Mesenteric fat pad (tissue), 1 donor: ENCODE measurements around the gene SRP68. TPM values are rescaled to one million over a fixed set of nuclear protein-coding genes. Genes with fewer than 3 reads are reported as not detected.
"Not testable (repeated sequence)": the region's sequence is repeated elsewhere in the genome, so short reads cannot be mapped to it uniquely, and the experiment has no call there.

ENCODE experiments used
- DNase-seq: peaks from one replicate; pipeline ENCODE4 v3.0.0-alpha.2; 2020; ENCODE audit warnings: low spot score
- total RNA-seq: library from RNA; stranded (reverse); fragmentation: NEBNext Ultra II Directional; extraction: Animal tissue kit (Norgen Biotek cat#: 25700); gene quantifications from one replicate; pipeline ENCODE4 v1.2.1, GENCODE V29; 2021
- donor health status: DM: yes; HTN: yes; CAD: no.

The SRP68 gene
- total RNA-seq, 1 donor from 2014 or later: 69.1 TPM

- DNase-seq: no peak
Observed at GRCh38 chr17:76048025-76048605, 24.2 kb downstream of the SRP68 start.

DNA sequence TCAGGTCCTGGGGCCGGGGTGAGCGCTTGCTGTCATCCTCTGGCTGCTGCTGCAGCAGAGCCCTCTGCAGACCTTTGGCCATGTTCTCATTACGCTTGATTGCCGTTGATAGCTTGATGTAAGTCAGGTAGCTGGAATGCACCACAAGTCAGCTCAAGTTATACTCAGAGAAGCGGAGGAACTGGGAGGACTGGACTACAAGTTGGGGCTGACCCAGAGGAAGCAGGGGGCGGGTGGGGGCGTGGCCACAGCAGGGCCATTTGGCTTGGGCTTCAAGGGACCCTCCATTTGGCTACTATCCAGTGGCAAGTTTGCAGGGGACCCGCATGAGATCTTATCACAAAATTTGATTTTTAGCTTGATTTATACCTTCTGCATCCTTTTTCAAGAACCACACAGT, 26.3 kb downstream of the SRP68 start:
- no peak for DNase-seq

DNA sequence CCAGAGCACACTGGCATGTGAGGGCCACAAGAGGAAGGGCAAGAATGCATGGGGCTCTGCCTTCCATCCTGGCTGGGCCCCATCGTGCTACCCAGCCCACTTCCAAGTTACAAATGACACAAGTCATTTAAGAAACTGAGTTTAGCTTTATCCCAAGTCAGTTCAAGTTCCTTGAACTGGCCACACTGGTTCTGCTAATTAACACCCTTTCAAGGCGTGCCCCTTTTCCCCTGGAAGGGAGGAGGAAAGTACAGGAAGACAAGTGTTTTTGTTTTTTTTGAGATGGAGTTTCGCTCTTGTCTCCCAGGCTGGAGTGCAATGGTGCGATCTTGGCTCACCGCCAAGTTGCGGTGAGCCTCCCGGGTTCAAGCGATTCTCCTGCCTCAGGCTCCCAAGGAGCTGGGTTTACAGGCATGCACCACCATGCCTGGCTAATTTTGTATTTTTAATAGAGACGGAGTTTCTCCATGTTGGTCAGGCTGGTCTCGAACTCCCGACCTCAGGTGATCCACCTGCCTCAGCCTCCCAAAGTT, 27.8 kb downstream of the SRP68 start:
- DNase-seq: not testable (repeated sequence)

GRCh38 chr17:76042868-76043267, 29.4 kb downstream of the SRP68 start:
- DNase-seq: not testable (repeated sequence)

DNA sequence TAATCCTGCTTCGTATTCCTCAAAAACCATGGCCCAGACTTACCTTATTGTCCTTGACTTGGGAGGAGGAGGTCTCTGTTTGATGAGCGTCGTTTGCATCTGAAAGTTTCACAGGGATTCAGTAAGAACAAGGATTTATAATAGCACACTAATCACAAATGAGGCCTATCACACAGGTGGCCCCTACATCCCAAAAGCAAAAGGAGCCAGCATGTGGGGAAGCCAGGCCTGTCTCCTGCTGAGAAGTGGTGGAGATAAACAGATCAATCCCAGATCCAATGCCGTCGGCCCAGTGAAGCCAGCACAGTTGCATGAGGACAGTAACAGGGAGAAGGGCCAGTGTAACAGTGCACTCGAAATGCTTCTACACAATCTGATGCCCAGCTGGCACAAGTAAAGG, 31.9 kb downstream of the SRP68 start:
- DNase-seq: no peak

- DNase-seq: no peak
Observed at GRCh38 chr17:76039121-76039520, 33.2 kb downstream of the SRP68 start.

DNA sequence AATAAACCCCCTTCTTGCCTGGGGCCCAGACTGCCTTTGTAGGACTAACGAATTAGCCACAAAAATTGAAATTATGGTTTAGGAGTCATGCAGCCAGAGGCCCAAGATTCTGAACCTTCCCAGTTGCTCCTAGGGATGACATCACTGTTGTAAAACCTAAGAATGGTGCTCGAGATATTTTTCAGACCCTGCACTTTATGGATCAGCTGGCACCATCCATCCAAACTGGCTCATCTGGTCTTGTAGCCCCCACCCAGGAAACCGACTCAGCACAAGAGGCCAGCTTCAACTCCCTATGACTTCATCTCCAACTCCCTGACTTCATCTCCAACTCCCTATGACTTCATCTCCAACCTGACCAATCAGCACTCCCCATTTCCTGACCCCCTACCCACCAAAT, 34.3 kb downstream of the SRP68 start:
- no peak for DNase-seq

DNA sequence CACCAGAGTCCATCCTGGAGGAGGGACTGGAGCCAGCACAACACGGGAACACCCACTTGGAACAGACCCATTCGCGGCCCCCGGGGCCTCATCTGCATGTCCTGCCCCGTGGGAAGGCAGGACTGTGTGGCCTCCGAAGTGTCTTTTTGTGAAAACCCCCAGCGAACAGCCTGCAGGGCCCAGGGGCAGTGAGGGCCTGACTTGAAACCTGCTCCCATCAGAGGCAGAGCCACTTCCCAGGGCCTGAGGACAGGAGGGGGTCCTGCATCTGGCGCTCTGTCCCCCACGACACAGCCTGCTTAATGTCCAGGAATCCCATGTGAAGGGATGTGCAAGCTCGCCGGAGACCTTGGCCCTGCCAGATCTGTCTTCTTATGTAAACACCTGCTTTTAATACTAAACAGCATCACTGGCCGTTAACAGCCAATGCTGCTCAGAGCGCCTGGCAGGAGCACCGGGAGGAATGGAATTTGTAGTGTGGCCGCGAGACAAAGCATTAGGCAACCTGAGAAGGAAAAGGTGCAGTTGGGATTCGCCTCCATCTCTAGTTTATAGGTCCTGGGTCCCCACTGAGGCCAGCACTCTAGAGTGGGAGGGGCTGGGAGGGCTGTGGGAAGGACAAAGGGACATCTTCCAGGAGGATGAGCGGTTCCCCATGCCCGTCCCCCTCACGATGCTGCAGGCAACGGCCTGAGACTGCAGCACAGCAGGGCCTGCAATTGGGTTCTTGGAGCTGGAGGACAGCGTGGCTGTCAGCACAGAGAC, 35.6 kb downstream of the SRP68 start:
- DNase-seq: no peak

DNA sequence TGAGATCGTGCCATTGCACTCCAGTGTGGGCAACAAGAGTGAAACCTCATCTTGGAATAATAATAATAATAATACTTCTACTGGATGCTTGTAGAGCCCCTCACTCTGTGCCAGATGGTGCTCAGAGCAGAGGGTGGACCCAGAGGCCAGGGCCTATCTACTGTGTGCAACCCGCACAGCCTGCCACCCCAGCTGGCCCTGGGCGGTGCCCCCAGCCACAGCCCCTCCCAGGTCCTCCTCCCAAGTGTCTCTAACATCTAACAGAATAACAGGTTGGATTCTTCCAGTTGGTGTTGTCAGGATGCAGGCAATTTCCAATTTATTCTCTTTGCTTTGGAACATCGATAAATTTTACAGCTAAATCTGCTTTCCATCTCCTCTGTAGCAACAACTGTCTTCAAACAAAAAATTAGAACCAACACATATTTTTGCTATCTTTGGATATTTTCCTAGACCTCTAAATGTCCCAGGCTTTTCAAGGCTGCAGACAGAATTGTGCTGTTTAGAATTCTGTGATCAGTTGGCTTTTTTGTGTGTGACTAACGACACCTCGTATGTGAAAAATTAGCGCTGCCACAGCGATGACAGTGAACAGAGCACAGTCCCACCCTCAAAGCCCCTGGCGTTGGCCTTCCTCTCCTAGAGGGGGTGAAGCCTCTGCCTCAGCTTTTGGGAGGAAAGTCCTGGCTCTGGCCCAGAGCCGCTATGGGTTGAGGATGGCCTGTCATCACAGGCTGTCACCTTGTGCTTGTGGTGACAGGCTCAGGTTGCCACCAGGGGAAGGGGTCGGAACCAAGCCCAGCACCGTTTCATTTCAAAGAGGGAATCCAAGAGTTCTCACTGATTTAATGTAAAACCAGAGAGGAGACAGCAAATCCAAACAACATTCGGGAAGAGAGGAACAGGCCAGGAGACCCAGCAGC, 37.6 kb downstream of the SRP68 start:
- no peak for DNase-seq

DNA sequence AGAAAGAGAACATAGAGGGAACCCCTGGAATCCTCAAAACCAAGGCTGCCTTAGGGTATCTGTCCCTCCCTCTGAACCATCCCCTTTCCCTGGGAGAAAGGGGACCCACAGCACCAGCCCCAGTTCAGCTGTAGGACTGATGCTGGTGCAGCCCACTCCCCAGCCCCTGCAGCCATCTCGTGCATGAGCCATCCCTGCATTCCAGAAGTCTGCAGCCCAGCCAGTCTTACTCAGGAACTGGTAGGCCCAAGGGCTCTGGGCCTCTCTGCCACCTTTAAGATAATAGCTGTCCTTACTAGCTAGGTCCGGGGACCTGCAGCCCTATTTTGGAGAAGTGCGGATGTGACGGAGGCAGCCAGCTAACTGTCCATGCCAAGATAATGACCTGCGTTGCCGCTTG, 39.2 kb downstream of the SRP68 start:
- no peak for DNase-seq

GRCh38 chr17:76032780-76033108, 39.6 kb downstream of the SRP68 start:
- no peak for DNase-seq

DNA sequence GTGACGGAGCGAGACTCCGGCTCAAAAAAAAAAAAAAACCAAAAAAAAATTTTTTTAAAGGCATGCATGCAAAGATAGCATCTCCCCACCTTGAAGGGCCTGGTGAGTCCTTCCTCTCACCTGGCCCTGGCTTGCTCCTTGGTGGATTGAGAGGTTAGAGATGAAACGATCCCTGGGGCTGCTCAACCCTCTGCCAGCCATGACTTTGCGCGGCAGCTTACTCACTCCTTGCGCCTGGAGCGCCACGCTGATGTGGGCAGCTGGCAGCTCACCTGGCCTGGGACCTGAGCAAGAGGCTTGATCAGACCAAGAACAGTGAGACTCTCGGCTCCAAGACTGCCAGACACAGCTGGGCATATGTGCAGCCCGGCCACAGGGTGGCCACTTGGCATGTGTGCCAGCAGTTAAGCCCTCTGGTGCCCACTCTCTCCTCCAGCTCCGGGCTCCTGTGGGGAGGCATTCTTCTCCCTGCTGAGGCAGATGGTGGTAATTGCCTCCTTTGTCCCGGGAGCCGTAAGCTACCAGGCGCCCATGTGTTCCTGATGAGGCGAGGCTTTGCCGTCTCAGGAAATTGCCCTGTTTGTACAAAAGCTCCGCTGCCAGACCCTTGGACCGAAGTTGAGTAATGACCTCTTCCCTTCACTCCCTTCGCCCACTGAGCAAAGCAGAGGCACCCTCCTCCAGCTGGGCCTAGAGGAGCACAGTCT, 40.1 kb downstream of the SRP68 start:
- DNase-seq: no peak

DNA sequence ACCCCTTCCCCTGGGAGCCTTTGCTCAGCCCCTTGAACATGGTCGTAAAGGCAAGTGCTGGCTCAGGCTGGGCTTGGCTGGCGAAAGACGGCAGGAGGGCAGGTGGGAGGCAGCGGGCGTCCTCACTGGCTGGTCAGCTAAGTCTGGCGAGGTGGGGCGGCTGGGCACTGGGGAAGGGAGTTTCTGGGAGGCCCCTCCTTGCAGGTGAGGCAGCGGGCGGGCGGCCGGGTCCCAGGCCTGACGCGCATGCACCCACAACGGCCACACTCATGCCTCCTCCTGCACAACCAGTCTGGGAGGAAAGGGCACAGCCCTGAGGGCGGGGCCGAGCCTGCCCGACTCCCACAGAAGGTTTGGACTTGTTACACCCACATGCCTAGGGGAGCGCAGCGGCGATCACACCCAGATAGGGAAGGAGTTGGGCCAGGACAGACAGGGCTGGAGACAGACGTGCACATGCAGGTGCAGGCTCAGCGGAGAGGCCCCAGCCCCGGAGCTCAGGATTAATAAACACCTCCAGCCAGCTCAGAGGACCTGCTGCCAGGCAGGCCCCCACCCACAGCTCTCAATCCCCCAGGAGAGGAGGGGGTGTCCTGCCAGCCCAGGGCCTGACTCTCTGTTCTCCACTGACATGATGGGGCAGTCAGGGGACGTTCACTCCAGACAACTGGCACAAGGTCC, 45.0 kb downstream of the SRP68 start, which contains the start of gene EVPL:
Gene EVPL, minus strand, starts transcription at position 148 of the 681 bp plus-strand sequence. Its CDS starts 108 bp downstream, at position 40.
- DNase-seq: no peak

GRCh38 chr17:76026714-76027158, 45.6 kb downstream of the SRP68 start:
- DNase-seq: no peak

DNA sequence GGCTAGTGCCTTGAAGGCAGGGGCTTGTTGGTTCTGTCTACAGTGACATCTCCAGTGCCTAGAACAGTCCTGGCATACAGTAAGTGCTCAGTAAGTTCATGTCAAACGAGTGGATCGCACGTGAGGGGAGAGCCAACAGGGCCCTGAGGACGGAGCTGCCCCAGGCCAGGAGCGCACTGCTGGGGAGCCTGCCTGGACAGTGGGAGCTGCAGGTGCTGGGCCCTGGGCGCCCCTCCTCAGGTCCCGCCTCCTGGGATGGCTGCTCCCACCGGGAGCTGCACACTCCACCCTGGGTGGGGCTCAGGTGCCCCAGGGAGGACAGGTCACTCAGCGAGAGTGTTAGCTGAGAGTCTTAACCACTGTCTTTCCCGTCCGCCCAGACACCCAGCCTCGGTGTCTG, 47.0 kb downstream of the SRP68 start:
- DNase-seq: no peak

GRCh38 chr17:76024353-76024752, 48.0 kb downstream of the SRP68 start:
- no peak for DNase-seq

DNA sequence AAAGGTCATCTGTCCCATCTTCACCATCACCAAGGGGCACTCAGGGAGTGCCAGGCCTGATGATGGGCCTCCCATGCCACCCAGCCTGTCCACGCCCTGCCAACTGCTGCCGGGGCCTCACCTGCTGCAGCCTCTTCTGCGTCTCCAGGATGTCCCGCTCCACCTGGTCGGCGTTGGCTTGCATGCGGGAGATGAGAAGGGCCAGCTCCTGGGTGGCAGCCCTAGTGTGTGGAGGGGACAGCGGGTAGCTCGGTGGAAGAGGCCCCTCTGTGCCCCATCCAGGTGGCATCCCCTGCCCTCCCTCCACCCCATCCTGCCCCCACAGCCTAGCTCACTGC, 48.4 kb downstream of the SRP68 start:
- DNase-seq: no peak

- DNase-seq: no peak
Observed at GRCh38 chr17:76022973-76023899, 49.1 kb downstream of the SRP68 start.

- DNase-seq: no peak
Observed at GRCh38 chr17:76022285-76022684, 50.0 kb downstream of the SRP68 start.
